OCI-LY3 (cell line): Measurements from ENCODE around the gene ZSCAN10.
"Not testable (repeated sequence)": the region's sequence is repeated elsewhere in the genome, so short reads cannot be mapped to it uniquely, and the experiment has no call there.

Experiments
- H2AFZ ChIP-seq: fragments of 200-600, 300-600 bp; shearing (Covaris generic); 2 replicates; pipeline ENCODE4 v1.6.0; 2014; ENCODE audit warnings: antibody characterized with exemption, low read depth, low read length
- H3K27ac ChIP-seq: fragments of 200-600, 300-600 bp; sonication (generic); 2 replicates; pipeline ENCODE4 v1.5.1; 2014; ENCODE audit warnings: mild to moderate bottlenecking, low read length, moderate library complexity, mixed read lengths
- H3K27me3 ChIP-seq: fragments of 200-600, 300-600 bp; sonication (generic); 2 replicates; pipeline ENCODE4 v1.6.1; 2014; ENCODE audit warnings: low read depth, low read length, mixed read lengths
- H3K36me3 ChIP-seq: fragments of 200-600, 300-600 bp; sonication (generic); replicated peaks from 2 replicates; pipeline ENCODE3; 2014; ENCODE audit warnings: low read depth, low read length, mixed read lengths
- H3K4me1 ChIP-seq: fragments of 300-600, 200-600 bp; sonication (generic); 2 replicates; pipeline ENCODE4 v1.6.1; 2014; ENCODE audit warnings: low read length, mixed read lengths
- H3K4me2 ChIP-seq: fragments of 200-600, 300-600 bp; sonication (generic); 2 replicates; pipeline ENCODE4 v1.6.1; 2014; ENCODE audit warnings: low read length, mixed read lengths
- H3K4me3 ChIP-seq: fragments of 300-600, 200-600 bp; sonication (generic); 2 replicates; pipeline ENCODE4 v1.5.1; 2014; ENCODE audit warnings: antibody characterized with exemption, mild to moderate bottlenecking, low read length, moderate library complexity
- H3K79me2 ChIP-seq: fragments of 300-600, 200-600 bp; shearing (Covaris generic); 2 replicates; pipeline ENCODE4 v1.6.1; 2014; ENCODE audit warnings: mild to moderate bottlenecking, low read length, mixed read lengths
- H3K9ac ChIP-seq: fragments of 300-600, 200-600 bp; shearing (Covaris generic); 2 replicates; pipeline ENCODE4 v1.6.0; 2014; ENCODE audit warnings: mild to moderate bottlenecking, low read length, moderate library complexity
- H3K9me3 ChIP-seq: fragments of 200-600, 300-600 bp; shearing (Covaris generic); 2 replicates; pipeline ENCODE4 v1.6.1; 2014; ENCODE audit warnings: low read length, mixed read lengths; ENCODE audit not compliant: insufficient read depth
- H4K20me1 ChIP-seq: fragments of 200-600, 300-600 bp; sonication (generic); 2 replicates; pipeline ENCODE4 v1.6.1; 2016; ENCODE audit warnings: low read length, mixed read lengths; ENCODE audit not compliant: insufficient read depth
- EZH2phosphoT487 ChIP-seq: fragments of 200-600 bp; shearing (Covaris generic); IDR thresholded peaks from 2 replicates; pipeline ENCODE4 v1.6.1; 2018; ENCODE audit warnings: antibody characterized with exemption, mixed run types, low read depth
- TF ChIP-seq, protein P1 (sequence below): fragments of 200-600, 300-600 bp; sonication (generic); IDR thresholded peaks from 2 replicates; pipeline ENCODE4 v1.5.1; 2014; ENCODE audit warnings: antibody characterized with exemption, low read length, low read depth

ZSCAN10 gene

DNA sequence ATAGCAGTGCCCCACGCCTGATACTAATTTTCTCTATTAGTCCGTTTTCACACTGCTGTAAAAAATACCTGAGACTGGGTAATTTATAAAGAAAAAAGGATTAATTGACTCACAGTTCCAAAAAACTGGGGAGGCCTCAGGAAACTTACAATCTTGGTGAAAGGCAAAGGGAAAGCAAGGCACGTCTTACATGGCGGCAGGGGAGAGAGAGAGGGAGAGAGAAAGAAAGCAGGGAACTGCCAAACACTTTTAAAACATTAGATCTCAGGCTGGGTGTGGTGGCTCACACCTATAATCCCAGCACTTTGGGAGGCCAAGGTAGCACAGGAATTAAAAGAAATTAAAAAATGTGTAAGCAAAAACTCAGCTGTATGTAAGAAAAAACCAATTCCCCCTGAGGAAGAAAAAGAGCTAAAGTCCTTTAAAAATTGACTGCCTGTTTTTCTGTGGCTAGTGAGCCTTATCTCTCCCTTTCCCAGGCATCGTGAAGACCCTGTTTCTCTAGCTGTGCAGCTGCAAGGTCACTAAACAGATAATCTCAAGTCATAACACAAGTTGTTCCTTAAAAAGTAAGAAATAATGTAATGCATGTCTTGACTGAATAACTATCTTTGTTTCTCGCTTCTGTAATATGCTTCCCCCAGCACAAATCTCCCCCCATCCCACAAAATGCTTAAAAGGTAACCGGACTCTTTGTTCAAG lies 14.0 kb downstream of the ZSCAN10 start:
- Histone ChIP-seq H2AFZ (no peak overlapping the region), H3K4me2 (no peak overlapping the region), H3K4me3 (no peak overlapping the region), H3K79me2 (no peaks in the 10 kb centered on the region), H3K9ac (no peak overlapping the region), H3K4me1 (no peaks in the 10 kb centered on the region), H3K9me3 (no peaks in the 10 kb centered on the region), H3K27me3 (no peaks in the 10 kb centered on the region), H4K20me1 (no peaks in the 10 kb centered on the region), H3K36me3 (no peaks in the 10 kb centered on the region), H3K27ac (no peak overlapping the region)
- TF ChIP-seq, protein P1, sequence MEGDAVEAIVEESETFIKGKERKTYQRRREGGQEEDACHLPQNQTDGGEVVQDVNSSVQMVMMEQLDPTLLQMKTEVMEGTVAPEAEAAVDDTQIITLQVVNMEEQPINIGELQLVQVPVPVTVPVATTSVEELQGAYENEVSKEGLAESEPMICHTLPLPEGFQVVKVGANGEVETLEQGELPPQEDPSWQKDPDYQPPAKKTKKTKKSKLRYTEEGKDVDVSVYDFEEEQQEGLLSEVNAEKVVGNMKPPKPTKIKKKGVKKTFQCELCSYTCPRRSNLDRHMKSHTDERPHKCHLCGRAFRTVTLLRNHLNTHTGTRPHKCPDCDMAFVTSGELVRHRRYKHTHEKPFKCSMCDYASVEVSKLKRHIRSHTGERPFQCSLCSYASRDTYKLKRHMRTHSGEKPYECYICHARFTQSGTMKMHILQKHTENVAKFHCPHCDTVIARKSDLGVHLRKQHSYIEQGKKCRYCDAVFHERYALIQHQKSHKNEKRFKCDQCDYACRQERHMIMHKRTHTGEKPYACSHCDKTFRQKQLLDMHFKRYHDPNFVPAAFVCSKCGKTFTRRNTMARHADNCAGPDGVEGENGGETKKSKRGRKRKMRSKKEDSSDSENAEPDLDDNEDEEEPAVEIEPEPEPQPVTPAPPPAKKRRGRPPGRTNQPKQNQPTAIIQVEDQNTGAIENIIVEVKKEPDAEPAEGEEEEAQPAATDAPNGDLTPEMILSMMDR, result no peak
- TF ChIP-seq EZH2phosphoT487, result no peak

DNA sequence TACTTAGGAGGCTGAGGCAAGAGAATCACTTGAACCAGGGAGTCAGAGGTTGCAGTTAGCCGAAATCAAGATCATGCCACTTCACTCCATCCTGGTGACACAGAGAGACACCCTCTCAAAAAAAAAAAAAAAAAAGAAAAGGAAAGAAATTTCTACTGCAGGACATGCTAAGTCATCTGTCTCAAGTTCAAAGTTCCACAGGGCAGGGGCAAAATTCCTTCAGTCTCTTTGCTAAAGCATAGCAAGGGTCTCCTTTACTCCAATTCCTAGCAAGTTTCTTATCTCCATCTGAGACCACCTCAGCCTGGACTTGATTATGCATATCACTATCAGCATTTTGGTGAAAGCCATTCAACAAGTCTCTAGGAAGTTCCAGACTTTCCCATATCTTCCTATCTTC lies 14.6 kb downstream of the ZSCAN10 start:
- no peaks in the 10 kb centered on the region for H3K79me2 ChIP-seq
- H4K20me1 ChIP-seq, result no peaks in the 10 kb centered on the region
- no peaks in the 10 kb centered on the region for H3K36me3 ChIP-seq
- no peak overlapping the region for H3K4me3 ChIP-seq
- H3K4me1 ChIP-seq, result no peaks in the 10 kb centered on the region
- H3K4me2 ChIP-seq, result no peak overlapping the region
- no peak overlapping the region for H3K27ac ChIP-seq
- H3K9me3 ChIP-seq, result no peaks in the 10 kb centered on the region
- TF ChIP-seq, protein P1, result no peak
- TF ChIP-seq EZH2phosphoT487, result no peak
- no peaks in the 10 kb centered on the region for H3K27me3 ChIP-seq
- no peak overlapping the region for H3K9ac ChIP-seq
- no peak overlapping the region for H2AFZ ChIP-seq

DNA sequence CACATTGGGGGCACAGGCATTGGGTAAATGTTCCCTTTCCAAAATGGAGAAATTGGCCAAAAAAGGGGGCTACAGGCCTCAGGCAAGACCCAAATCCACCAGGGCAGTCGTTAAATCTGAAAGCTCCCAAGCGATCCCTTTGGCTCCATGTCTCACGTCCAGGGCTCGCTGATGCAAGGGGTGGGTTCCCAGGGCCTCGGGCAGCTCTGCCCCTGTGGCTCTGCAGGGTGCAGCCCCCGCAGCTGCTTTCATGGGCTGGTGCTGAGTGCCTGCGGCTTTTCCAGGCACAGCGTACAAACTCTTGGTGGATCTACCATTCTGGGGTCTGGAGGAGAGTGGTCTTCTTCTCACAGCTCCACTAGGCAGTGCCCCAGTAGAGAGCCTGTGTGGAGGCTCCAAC lies 15.7 kb downstream of the ZSCAN10 start:
- H3K4me2 ChIP-seq, H3K36me3 ChIP-seq, H3K27ac ChIP-seq, H3K4me3 ChIP-seq, H3K9ac ChIP-seq, H4K20me1 ChIP-seq, H3K4me1 ChIP-seq, H3K79me2 ChIP-seq, H3K9me3 ChIP-seq, H3K27me3 ChIP-seq, H2AFZ ChIP-seq: not testable (repeated sequence)

DNA sequence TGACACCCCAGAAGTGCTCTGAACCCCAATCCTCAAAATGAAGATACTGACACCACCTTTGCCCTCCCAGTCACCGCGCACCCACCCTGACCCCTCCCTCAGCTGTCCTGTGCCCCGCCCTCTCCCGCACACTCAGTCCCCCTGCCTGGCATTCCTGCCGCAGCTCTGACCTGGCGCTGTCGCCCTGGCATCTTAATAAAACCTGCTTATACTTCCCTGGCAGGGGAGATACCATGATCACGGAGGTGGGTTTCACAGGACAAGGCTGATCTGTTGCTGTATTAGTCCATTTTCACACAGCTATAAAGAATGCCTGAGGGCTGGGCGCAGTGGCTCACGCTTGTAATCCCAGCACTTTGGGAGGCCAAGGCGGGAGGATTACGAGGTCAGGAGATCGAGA lies 17.1 kb downstream of the ZSCAN10 start:
- not testable (repeated sequence) for H3K27me3 ChIP-seq, H3K79me2 ChIP-seq, H4K20me1 ChIP-seq, H3K9ac ChIP-seq, H2AFZ ChIP-seq, H3K36me3 ChIP-seq, H3K27ac ChIP-seq, H3K4me3 ChIP-seq, H3K9me3 ChIP-seq, H3K4me1 ChIP-seq, H3K4me2 ChIP-seq

DNA sequence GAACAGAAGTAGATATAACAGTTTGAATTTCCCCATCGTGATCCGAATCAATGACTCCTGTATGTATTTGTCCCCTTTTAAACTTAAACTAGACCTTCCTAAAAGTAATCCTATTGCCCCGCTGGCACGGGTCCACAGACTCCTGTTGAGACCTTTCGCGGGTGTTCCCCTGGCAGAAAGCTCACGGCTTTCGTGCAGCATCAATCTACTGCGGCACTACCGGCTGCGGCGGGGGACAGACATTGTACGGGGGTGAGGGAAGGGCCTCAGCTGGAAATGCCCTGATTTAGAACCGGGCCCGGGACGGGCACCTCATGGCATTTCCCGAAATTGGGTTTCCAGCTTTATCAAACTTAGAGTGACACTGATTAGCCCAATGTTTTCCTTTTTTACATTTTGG lies 19.1 kb downstream of the ZSCAN10 start:
- no peaks in the 10 kb centered on the region for H4K20me1 ChIP-seq
- H3K4me2 ChIP-seq, result no peak overlapping the region
- H3K79me2 ChIP-seq, result no peaks in the 10 kb centered on the region
- no peak overlapping the region for H3K27ac ChIP-seq
- no peaks in the 10 kb centered on the region for H3K36me3 ChIP-seq
- H3K27me3 ChIP-seq, result no peaks in the 10 kb centered on the region
- no peaks in the 10 kb centered on the region for H3K9me3 ChIP-seq
- TF ChIP-seq, protein P1, result no peak
- no peak for TF ChIP-seq EZH2phosphoT487
- no peaks in the 10 kb centered on the region for H3K4me1 ChIP-seq
- H3K4me3 ChIP-seq, result no peak overlapping the region
- H2AFZ ChIP-seq, result no peak overlapping the region
- no peak overlapping the region for H3K9ac ChIP-seq
